Left renal cortex interstitium (tissue), 4 donors: ENCODE results near the gene PTPRB. TPM values are rescaled to one million over a fixed set of nuclear protein-coding genes. Genes with fewer than 3 reads are reported as not detected.

Experiments
- DNase-seq, 4 donors: peaks; one replicate each; pipeline ENCODE4 v3.0.0-alpha.2; 2013; ENCODE audit warnings: low read depth in 4 of 4, low spot score in 2 of 4, missing footprints in 1 of 4
- polyA plus RNA-seq, 4 donors: library from polyadenylated mRNA; unstranded; fragments of 120-200 nt; gene quantifications; one replicate each; pipeline ENCODE4 v1.2.1, GENCODE V29; 2013; ENCODE audit not compliant: insufficient read length in 4 of 4

PTPRB gene
- polyA plus RNA-seq, 4 donors: 15.9 to 21.4 (median 17.8) TPM

GRCh38 chr12:70645494-70646317 lies 8.5 kb upstream of the PTPRB start:
- peak in 1 of 4 donors; percentile 10 for DNase-seq

GRCh38 chr12:70644861-70645260 lies 7.6 kb upstream of the PTPRB start:
- no peak for DNase-seq

GRCh38 chr12:70643939-70644338 lies 6.7 kb upstream of the PTPRB start:
- no peak for DNase-seq

GRCh38 chr12:70641691-70642090 lies 4.5 kb upstream of the PTPRB start:
- DNase-seq: no peak

- no peak for DNase-seq
Observed at GRCh38 chr12:70640901-70641300, 3.7 kb upstream of the PTPRB start.

GRCh38 chr12:70639535-70639934 lies 2.3 kb upstream of the PTPRB start:
- no peak for DNase-seq

GRCh38 chr12:70638639-70639360 lies 1.6 kb upstream of the PTPRB start:
- no peak for DNase-seq

GRCh38 chr12:70635755-70636154 lies 1.5 kb downstream of the PTPRB start:
- DNase-seq: no peak

- DNase-seq: no peak
Observed at GRCh38 chr12:70628701-70629480, 8.3 kb downstream of the PTPRB start.

- DNase-seq: no peak
Observed at GRCh38 chr12:70627677-70628076, 9.6 kb downstream of the PTPRB start.

- DNase-seq: no peak
Observed at GRCh38 chr12:70626180-70626579, 11.0 kb downstream of the PTPRB start.

- DNase-seq: no peak
Observed at GRCh38 chr12:70619471-70620152, 17.6 kb downstream of the PTPRB start.

GRCh38 chr12:70618371-70618770 lies 18.9 kb downstream of the PTPRB start:
- DNase-seq: no peak

- DNase-seq: no peak
Observed at GRCh38 chr12:70617450-70617849, 19.8 kb downstream of the PTPRB start.

- no peak for DNase-seq
Observed at GRCh38 chr12:70615174-70615866, 21.9 kb downstream of the PTPRB start.

- DNase-seq: no peak
Observed at GRCh38 chr12:70609739-70610491, 27.3 kb downstream of the PTPRB start.

- no peak for DNase-seq
Observed at GRCh38 chr12:70609203-70609602, 28.0 kb downstream of the PTPRB start.

- DNase-seq: no peak
Observed at GRCh38 chr12:70608184-70608583, 29.0 kb downstream of the PTPRB start.

GRCh38 chr12:70607107-70607506 lies 30.1 kb downstream of the PTPRB start:
- no peak for DNase-seq
